Loucy (cell line): ENCODE measurements around the gene AAK1.

Experiments
- EZH2phosphoT487 ChIP-seq: fragments of 200-600 bp; IDR thresholded peaks from 2 replicates; pipeline ENCODE4 v1.6.1; 2018; ENCODE audit warnings: antibody characterized with exemption, mild to moderate bottlenecking, moderate library complexity, borderline replicate concordance
- TF ChIP-seq, protein P1 (sequence below): fragments of 200-600 bp; sonication (generic); conservative IDR thresholded peaks from 2 replicates; pipeline ENCODE4 v1.5.1; 2014; ENCODE audit warnings: mild to moderate bottlenecking, antibody characterized with exemption, low read length

DNA sequence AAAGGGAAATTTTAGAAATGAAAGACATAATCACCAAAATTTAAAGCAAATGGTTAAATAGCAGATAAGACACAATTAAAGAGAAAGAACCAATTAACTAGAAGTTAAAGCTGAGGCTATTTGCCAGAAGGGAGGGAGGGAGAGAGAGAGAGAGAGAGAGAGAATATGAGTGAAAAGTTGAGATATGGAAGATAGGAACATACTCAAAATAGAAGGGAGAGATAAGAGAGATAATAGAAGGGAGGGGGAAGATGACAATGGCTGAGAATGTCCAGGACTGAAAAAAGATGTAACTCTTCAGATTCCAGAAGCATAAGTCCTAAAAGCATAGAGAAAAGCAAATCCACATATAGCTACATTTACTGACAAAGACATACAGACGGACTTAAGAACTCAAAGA is 17.1 kb upstream of the AAK1 start:
- TF ChIP-seq, protein P1, sequence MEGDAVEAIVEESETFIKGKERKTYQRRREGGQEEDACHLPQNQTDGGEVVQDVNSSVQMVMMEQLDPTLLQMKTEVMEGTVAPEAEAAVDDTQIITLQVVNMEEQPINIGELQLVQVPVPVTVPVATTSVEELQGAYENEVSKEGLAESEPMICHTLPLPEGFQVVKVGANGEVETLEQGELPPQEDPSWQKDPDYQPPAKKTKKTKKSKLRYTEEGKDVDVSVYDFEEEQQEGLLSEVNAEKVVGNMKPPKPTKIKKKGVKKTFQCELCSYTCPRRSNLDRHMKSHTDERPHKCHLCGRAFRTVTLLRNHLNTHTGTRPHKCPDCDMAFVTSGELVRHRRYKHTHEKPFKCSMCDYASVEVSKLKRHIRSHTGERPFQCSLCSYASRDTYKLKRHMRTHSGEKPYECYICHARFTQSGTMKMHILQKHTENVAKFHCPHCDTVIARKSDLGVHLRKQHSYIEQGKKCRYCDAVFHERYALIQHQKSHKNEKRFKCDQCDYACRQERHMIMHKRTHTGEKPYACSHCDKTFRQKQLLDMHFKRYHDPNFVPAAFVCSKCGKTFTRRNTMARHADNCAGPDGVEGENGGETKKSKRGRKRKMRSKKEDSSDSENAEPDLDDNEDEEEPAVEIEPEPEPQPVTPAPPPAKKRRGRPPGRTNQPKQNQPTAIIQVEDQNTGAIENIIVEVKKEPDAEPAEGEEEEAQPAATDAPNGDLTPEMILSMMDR, result no peak
- TF ChIP-seq EZH2phosphoT487, result no peak
